ENCODE measurements around the gene NMNAT3.

NMNAT3 gene

DNA sequence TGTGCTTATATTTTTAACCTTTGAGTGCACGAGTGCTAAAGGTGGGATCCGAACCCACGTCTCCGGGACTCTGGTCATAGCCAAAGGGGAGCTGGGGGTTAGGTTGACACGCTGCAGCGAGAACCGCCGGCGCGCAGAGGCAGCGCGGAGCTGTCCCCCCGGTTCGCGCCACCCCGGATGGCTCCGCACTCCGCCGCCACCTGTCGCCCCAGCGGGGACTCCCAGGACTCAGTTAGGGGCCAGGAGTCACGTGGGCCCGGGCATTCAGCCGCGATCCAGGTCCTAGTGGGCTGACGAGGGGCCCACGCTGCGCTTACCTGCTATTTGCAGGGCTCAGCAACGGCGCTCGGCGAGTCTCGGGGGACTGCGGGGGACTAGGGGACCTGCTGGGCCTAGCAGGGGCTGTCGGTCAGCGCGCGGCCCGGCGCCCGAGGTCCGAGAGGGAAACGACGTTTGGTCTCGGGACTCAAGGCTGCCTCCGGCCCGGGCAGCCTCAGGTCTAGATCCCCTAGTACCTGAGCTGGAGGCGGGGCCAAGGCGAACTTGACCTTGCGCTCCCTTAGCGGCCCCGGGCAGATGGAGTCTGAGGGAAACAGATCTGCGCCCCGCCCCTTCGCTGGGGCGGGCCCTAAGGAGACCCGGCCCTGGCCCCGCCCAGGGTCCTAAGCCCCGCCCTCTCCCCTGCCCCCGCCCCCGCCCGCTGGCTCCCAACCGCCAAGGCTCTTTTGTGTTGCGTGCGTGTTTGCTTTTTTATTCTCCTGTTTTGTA is at the start of gene NMNAT3:
TSS of gene NMNAT3 (minus strand) at position 585 of the 768 bp plus-strand sequence. CDS start 50,248 bp downstream, outside the sequence.
- DNase-seq (ENCODE audit: low read depth in 2 of 2): peak; percentile 77 to 79

DNA sequence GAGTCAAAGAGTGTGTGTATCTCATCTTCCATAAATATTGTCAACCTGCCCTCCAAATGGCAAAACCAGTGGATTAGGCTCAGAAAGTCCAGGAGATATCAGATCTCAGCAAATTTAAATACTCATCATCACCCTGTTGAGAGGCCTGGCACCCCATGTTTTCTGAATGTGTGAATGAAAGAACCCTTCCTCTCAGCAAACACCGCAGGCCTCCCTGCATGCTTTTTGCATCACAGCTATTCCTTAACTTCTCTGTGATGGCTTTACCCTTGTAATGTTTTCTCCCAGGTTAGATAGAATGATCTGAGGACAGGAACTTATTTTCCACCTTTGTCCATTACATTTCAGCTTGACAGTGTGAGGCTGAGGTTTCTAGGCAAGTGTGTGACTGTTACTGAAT is 43.6 kb upstream of the NMNAT3 start:
- no peak for DNase-seq (ENCODE audit: low read depth in 2 of 2)

DNA sequence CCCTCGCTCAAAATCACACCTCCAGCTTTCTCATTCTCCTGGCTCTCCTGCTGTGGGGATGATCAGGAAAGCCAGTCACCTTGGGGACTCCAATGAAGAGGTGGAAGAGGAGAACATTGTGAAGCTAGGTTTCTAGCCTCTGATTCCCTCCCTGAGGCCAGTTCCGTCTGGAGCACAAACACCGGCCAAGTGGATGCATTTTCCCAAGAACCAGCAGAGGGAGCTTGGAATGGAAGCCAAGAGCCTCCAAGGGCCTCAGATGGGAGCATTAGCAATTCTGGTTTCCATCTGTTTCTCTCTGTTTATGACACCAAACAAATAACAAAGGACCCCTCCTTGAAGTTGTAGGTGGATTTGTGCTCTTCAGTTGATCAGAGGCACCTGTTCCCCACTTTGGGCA is 40.6 kb upstream of the NMNAT3 start:
- DNase-seq (ENCODE audit: low read depth in 2 of 2): no peak

DNA sequence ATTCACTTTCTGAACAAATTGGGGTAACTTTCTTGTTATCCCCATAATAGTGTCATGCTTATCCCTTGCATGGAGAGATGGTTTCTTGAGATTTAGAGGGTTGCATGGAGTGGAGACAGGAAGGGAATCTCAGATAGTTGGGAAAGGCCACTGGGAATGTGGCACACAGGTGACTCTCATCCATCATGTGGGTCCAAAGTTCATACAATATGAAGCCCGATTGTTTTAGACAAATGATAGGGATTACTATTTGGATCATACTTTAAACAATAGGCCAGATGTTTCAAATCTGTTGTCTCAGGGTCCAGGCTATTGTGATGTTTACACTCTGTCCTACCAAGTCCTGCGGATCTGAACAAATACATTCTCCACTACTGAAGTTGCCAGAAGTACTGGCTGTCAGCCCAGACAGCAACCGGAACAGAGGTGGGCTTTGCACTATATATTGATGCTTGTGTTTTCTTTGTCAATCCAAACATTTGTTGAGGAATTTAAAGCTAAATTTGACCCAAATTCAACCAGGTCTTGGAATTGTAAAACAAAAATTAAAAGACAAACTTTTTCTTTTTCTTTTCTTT is 39.2 kb upstream of the NMNAT3 start:
- no peak for DNase-seq (ENCODE audit: low read depth in 2 of 2)

DNA sequence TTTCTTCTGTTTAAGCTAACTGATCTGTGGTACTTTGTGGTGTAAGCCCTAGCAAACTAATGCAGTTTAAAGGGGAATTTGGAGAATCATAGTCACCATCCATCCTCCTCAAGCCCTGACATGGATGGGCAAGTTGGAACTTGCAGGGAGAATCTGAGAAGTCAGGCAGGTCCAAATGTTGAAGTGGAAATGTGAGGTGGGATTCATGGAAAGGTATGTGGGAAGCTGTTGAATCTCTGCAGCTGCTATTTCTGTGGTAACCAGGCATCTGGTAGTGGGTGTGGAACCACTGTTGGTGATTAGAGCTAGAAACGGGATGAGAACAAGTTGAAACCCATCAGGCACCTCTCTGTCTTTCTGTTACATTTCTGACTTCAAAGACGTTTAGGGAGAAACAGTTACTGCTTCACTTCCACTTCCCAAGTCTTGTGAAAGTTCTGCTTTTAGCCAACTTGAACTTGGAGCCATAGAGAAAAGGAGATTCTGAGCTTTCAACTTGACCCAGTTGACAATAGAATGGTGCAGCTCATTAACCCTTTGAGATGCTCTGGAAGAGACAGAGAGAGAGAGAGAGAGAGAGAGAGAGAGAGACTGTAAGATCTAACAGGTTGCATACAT is 38.1 kb upstream of the NMNAT3 start:
- DNase-seq (ENCODE audit: low read depth in 2 of 2): no peak

DNA sequence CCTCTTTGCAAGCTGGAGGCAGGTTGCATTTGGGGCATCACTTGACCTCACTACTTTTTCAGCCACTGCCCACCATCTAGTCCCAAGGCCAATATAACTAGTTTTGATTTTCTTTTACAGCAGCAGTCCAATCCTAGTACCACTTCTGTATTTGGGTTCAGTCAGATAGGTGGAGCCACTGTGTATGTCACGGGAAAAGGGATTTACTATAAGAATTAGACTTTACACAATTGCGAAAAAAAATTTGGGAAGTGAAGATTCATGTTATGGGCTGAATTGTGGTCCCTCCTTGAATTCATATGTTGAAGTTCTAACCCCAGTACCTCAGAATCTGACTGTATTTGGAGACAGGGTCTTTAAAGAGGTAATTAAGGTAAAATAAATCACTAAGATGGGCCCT is 37.4 kb upstream of the NMNAT3 start:
- DNase-seq (ENCODE audit: low read depth in 2 of 2): no peak

DNA sequence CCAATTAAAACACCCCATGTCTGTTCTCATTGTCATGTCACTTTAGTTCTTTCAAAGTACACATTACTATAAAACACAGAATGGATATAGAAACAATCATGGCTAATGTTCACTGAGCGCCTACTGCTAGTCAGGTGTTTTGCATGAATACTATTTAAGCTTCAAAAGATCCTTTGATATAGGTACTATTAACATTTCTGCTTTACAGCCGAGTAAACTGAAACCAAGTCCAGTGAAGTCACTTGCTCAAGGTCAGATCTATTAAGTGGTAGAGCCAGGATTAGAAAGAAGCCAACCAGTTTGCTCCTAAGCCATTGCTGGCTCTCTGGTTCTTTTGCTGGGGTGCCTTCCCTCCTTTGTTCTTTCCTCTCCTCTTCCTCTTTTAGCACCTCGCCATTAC is 32.4 kb upstream of the NMNAT3 start:
- DNase-seq (ENCODE audit: low read depth in 2 of 2): no peak

DNA sequence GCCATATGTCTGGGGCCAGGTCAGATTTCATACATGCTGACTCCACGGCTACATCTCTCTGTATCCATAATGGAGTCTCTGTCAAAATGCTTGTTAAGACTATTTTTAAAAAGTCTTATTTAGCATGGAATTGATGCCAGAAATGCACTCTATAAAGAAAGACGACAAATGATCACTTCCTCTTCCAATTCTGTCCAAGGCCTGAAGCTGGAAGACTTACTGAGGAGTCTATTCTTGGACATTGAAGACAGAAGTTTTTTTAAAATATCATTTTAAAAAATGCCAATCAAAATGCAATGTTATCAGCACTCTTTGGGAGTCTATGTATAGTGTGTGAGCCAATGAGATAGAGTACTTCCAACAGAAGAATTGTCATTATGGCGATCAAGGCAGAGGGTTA is 27.9 kb upstream of the NMNAT3 start:
- no peak for DNase-seq (ENCODE audit: low read depth in 2 of 2)

DNA sequence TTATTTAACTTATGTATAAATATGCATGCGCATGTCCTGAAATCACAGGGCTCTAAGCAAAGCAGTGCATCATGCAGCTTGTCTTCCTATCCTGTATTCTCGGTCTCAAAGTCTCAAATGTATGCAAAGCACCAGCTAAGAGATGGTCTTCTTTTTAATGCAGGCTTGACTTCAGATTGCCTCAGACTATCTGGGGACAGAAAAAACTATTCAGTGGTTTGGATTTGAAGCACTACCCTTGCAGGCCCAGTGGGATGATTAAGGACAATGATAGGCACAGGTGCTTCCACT is 18.5 kb upstream of the NMNAT3 start:
- no peak for DNase-seq (ENCODE audit: low read depth in 2 of 2)

DNA sequence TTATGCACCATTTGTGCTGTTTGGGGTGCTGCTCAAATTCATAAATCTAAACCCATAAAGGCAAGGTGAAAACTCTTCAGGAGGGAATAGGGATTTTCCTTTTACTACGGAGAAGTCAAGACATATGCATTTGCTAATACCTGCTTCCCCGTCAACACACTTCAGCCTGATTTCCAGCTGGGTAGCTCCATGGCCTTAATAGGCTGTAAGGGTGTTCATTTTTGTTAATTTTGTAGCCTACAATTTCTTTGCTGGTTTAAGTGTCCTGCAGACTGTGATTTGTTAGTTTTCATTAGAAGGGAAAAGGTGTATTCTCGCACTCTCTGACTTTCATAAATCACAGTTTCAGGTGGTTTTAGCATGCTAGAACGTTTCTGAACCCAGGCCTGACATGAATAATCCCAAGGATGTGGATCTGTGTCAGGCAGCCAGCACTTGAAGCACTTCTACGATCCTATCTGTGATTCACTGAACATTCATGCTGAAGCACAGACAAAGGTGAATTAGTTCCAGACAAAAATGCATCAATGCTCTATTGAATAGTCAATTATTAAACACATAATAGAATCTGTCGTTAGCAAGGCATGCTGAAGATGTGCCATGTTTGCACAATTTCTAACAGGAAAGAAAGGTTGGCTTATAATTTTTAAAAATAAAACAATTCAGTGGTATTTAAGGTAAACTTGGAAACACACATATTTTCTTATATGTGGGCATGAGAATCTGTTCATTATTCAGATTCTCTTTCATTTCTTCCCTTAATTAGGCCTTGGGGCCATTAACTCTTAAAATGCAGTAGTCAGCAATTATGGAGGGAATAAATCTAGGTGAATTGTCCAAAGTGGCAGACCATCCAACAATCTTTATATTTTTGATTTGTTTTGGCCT is 17.9 kb upstream of the NMNAT3 start:
- DNase-seq (ENCODE audit: low read depth in 2 of 2): no peak

DNA sequence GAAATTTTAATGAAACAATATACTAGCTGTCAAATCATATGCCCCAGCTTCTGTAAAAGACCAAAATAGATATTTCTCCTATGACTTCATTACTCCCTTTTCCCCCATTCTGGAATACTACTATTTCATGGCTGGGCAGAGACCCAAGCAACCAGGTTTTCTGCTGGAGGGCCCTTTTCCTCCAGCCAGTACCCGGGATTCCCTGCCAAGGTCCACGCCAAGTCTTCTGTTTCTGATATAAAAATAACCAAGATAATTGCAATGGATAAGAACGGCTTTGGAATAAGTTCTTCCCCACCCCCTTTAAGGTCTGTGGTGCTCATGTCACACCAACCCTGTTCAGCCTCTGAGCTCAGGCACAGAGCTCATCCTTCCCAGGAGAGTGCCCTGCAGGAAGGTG is 17.2 kb upstream of the NMNAT3 start:
- no peak for DNase-seq (ENCODE audit: low read depth in 2 of 2)

DNA sequence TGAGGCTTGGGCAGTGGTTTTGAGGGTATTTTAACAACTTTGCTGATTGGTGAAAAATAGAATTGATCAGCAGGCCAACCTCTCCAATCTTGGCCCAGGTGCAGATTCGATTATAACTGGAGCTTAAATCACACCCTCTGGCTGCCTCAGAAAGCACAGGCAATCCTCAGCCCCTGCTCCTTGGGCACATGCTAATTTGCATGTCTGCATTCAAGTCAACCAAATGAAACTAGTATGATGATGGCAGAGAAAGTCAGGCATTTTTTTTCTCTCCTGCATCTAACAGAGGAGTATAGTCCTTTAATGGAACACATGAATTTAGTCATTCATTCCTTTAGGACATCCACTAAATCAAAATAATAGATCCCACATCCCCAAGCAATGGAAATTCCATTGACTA is 16.8 kb upstream of the NMNAT3 start:
- DNase-seq (ENCODE audit: low read depth in 2 of 2): no peak

DNA sequence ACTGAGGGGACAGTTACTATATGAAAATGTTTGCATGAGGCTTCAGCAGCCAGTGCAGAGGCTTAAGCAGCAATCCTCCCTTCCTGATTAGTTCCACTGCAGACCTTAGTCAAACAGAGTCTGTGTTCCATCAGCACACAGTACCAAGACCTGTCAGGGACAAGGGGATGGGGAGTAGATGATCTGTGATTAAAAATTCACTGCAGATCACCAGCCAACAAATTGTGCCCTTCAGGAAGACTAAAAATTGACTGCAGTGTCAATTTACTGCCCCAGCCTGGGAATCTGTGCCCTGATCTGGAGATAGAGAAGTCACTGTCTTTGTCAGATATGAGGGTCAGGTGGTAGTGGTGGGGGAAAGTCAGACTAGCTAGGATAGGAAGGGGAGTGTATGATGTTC is 13.8 kb upstream of the NMNAT3 start:
- DNase-seq (ENCODE audit: low read depth in 2 of 2): no peak

DNA sequence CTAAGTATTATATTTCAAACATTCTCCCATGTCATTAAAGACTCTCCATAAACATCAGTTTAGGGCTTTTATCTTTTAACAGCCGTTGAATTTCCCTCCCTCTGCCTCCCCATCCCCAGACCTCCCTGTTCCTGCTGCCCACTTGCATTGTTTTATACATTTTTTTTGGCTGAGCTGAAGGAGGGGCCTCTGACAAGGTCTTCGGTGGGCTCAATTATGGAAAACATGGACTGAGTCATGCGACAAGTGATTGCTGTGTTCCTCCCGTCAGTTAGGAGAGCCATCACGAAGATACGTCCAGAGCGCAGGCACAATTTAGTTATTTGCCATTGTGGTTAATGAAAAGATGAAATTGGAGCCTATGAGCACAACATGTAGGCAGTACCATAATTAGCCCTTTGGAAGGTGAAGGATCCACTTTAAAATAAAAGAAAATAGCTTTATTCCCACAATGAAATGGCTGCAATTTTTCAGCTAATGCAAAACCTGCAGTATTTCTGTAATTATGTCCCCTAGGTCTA is 12.0 kb upstream of the NMNAT3 start:
- no peak for DNase-seq (ENCODE audit: low read depth in 2 of 2)

DNA sequence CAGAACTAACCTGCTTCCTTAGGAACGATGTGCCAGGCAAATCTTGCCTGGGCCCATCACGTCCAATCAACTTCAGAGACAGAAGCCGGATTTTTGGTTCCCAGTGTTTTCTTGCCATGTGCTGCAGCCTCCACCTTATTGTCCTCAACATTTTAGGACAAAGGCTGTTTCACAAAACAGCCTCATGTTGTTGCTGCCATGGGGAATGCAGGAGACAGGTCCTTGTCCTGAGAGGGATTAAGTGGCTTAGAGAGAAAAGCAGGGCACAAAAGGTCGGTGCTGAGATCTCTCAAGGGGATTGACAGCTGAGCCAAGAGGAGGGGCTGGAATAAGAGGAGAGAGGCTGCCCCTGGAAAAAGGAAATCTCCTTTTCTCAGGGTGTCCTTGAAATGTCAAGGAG is 11.3 kb upstream of the NMNAT3 start:
- no peak for DNase-seq (ENCODE audit: low read depth in 2 of 2)

DNA sequence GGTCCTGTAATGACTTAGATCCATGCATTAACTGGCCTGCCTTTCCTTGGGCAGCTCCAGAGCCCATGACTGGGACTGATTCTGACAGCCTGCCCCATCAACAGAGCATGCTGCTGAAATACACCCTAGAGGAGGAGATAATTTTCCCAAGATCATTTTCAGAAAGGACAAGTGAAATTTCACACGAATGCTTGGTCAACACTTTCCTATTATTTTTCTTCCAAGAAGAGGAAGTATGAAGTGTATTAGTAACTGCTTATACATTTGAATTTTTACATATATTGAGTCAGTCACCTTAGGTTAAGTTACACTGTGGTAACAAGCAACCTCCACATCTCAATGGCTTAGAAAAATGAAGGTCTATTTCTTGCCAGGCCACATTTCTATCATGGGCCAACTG is 9.7 kb upstream of the NMNAT3 start:
- no peak for DNase-seq (ENCODE audit: low read depth in 2 of 2)

DNA sequence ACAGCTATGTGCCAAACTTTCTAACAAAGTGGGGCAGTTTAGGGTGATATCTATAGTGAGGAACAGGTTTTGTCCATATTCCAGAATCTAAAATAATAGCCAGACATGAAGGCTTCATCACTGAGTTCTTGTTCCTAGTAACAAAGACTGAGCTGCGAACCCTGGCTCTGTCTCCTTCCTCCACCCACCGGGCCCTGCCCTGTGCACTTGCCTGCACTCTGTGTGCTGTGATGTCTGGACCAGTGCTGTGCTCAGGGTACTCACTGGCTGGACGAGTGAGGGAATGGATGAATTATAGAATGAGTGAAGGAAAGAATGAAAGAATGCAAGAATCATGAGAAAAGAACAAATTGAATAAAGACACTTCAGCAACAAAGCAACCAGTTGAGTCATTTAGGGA is 8.9 kb upstream of the NMNAT3 start:
- DNase-seq (ENCODE audit: low read depth in 2 of 2): no peak

DNA sequence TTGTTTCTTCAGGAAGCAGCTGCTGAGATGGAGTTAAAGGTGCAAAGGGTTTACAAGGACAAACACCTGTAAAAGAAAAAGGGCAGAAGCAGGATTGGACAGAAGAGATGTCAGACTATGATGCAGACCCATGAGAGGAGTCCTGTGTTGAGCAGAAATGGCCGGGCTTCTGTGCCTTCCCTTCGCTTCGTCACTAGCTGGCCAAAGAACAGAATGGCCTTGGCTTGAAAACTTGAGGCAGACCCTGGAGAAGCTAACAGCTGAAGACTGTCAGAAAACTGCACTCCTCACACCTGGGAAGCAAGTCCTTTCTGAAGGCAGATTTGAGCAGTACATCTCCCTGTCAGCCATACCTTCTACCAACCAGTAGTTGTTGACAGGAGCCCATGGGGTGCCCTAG is 8.4 kb upstream of the NMNAT3 start:
- DNase-seq (ENCODE audit: low read depth in 2 of 2): no peak

DNA sequence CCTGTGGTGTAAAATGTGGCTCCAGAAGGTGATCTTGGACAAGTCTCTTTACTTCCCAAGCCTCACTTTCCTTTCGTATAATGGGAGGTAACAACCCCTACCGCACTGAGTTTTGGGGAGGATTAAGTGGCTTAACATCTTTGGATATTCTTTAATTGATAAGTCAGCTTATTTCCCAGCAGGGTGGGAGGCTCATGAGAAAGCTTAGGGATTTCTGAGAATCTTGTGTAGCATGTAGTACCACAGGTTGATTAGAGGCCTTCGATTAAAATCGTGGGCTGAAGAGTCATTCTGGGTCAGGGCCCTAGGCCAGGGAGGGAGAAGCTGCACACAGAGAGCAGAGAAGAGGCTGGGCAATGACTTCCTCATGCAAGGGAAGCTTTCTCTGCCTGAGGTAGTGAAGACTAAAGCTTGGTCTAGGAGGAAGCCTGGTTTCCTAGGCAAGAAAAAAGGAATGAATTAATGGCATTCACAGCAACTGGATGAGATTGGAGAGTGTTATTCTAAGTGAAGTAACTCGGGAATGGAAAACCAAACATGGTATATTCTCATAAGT is 1.5 kb upstream of the NMNAT3 start:
- DNase-seq (ENCODE audit: low read depth in 2 of 2): no peak

DNA sequence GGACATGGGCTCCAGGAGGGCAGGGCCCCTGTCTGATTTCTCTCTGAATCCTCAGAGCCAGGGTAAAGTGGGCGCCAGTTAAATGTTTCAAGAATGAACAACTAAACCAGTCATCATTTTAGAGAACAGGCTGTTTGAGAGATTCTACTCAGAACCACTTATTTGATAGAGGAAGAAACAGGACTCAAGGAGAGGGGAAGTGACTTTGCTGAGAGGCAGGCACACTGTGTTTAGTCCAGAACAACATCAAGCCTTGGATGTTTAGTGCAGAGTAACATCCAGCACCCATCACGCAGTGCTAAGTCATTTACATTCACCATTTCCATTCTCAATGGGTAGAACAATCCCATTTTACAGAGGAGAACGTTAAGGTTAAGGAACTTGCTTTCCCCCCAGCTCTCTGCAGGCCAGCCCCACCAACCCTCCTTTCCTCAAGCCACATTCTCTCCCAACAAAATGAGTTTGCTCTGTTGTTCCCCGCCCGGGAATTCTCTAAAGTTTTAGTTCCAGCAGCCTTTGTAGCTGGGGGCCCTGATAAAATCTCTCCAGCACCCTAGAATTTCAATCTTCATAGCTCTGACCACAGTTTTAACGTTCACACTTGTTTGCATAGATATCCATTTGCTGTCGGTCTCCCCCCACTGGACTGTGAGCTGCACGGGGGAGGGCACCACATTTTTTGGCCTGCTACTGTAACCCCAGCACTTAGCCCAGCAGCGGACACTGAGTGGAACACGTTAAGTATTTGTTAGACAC is 962 bp downstream of the NMNAT3 start:
- no peak for DNase-seq (ENCODE audit: low read depth in 2 of 2)

DNA sequence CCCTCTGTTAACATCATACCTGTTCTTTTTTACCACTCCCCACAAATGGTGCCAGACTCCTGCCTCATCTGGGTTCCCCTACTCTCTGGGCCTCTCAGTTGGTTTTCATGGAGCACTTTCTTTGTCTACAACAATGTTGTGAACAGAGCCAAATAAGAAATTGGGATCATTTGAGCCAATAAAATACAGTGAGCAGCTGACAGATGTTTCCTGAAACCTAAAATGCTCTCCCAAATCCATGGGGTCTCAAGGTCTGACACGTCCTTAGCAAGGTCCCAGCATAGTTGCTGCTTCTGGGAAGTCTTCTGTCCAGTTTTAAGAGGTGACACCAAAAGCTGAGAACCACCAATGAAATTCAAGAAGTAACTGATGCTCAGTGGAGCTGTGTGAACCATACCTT is 1.7 kb downstream of the NMNAT3 start:
- DNase-seq (ENCODE audit: low read depth in 2 of 2): no peak
